HFFc6 (cell line): ENCODE results near the gene FBXO10. TPM values are rescaled to one million over a fixed set of nuclear protein-coding genes. Genes with fewer than 3 reads are reported as not detected.

Experiments used
- DNase-seq: peaks from one replicate; pipeline ENCODE4 v3.0.0-alpha.2; 2018
- H3K27ac Mint-ChIP-seq: 2 replicates; pipeline ENCODE4 v1.8.0; 2020; ENCODE audit warnings: mild to moderate bottlenecking, mixed read lengths
- H3K27me3 Mint-ChIP-seq: 2 replicates; pipeline ENCODE4 v1.8.0; 2021; ENCODE audit warnings: mild to moderate bottlenecking, moderate library complexity, mixed read lengths; ENCODE audit not compliant: insufficient read depth
- H3K36me3 Mint-ChIP-seq: 2 replicates; pipeline ENCODE4 v1.8.0; 2021; ENCODE audit warnings: low read depth, mixed read lengths
- H3K4me1 Mint-ChIP-seq: 2 replicates; pipeline ENCODE4 v1.8.0; 2020; ENCODE audit warnings: low read depth, mixed read lengths
- H3K4me3 Mint-ChIP-seq: 2 replicates; pipeline ENCODE4 v1.8.0; 2020; ENCODE audit warnings: mild to moderate bottlenecking, moderate library complexity, mixed read lengths
- H3K9me3 Mint-ChIP-seq: 2 replicates; pipeline ENCODE4 v1.8.0; 2020; ENCODE audit warnings: mild to moderate bottlenecking, mixed read lengths
- CTCF ChIP-seq: fragments of 200-600 bp; sonication (generic); IDR thresholded peaks from 2 replicates; pipeline ENCODE4 v1.5.0; 2021; ENCODE audit warnings: antibody characterized with exemption, mild to moderate bottlenecking
- total RNA-seq, 6 experiments: library from RNA; stranded (reverse); fragmentation: NEBNext Ultra II Directional; extraction: Animal tissue kit (Norgen Biotek cat#: 25700); gene quantifications; 2 replicates in 1 of 6; 3 replicates in 5 of 6; pipeline ENCODE4 v1.2.3, GENCODE V29; 2021

The FBXO10 gene
- total RNA-seq, 6 experiments from 2014 or later: 6.0 to 8.9 (median 7.0) TPM

GRCh38 chr9:37559125-37559524 lies 17.1 kb downstream of the FBXO10 start:
- TF ChIP-seq CTCF: no peak
- H3K4me3 Mint-ChIP-seq: no peak overlapping the region
- no peak for DNase-seq
- H3K27ac Mint-ChIP-seq: no peak overlapping the region
- peaks cover 19% of the 10 kb centered on the region for H3K4me1 Mint-ChIP-seq
- peaks cover 8% of the 10 kb centered on the region; the same call in 1 of the 2 replicates for H3K36me3 Mint-ChIP-seq
- no peaks in the 10 kb centered on the region for H3K27me3 Mint-ChIP-seq
- no peaks in the 10 kb centered on the region for H3K9me3 Mint-ChIP-seq

- peak; percentile 28 for DNase-seq
- H3K36me3 Mint-ChIP-seq: no peaks in the 10 kb centered on the region
- TF ChIP-seq CTCF: no peak
- no peaks in the 10 kb centered on the region for H3K9me3 Mint-ChIP-seq
- no peaks in the 10 kb centered on the region for H3K27me3 Mint-ChIP-seq
- H3K27ac Mint-ChIP-seq: peak overlapping the region; percentile 54; the same call in 1 of the 2 replicates
- H3K4me3 Mint-ChIP-seq: no peak overlapping the region
- H3K4me1 Mint-ChIP-seq: peaks cover 19% of the 10 kb centered on the region
Observed at GRCh38 chr9:37555786-37556185, 20.4 kb downstream of the FBXO10 start.

- Mint-ChIP-seq H3K4me1 (peaks cover 28% of the 10 kb centered on the region), H3K4me3 (no peak overlapping the region), H3K36me3 (no peaks in the 10 kb centered on the region), H3K9me3 (no peaks in the 10 kb centered on the region), H3K27ac (no peak overlapping the region), H3K27me3 (no peaks in the 10 kb centered on the region)
- DNase-seq: no peak
- no peak for TF ChIP-seq CTCF
Observed at GRCh38 chr9:37554318-37554717, 21.9 kb downstream of the FBXO10 start.

GRCh38 chr9:37551888-37552287 lies 24.3 kb downstream of the FBXO10 start:
- no peak for TF ChIP-seq CTCF
- DNase-seq: no peak

GRCh38 chr9:37551468-37551867 lies 24.7 kb downstream of the FBXO10 start:
- Mint-ChIP-seq H3K36me3 (no peaks in the 10 kb centered on the region), H3K9me3 (no peaks in the 10 kb centered on the region), H3K27ac (no peak overlapping the region), H3K27me3 (no peaks in the 10 kb centered on the region), H3K4me1 (peaks cover 28% of the 10 kb centered on the region), H3K4me3 (no peak overlapping the region)
- TF ChIP-seq CTCF: no peak
- DNase-seq: no peak

More at GRCh38 chr9:37551888-37552287, 24.3 kb downstream of the FBXO10 start:
- Mint-ChIP-seq H3K27me3 (no peaks in the 10 kb centered on the region), H3K4me3 (no peak overlapping the region), H3K36me3 (no peaks in the 10 kb centered on the region), H3K9me3 (no peaks in the 10 kb centered on the region), H3K27ac (no peak overlapping the region), H3K4me1 (peaks cover 28% of the 10 kb centered on the region)

- no peaks in the 10 kb centered on the region for H3K9me3 Mint-ChIP-seq
- no peak overlapping the region for H3K4me3 Mint-ChIP-seq
Observed at GRCh38 chr9:37550781-37551180, 25.4 kb downstream of the FBXO10 start.

More at GRCh38 chr9:37550781-37551180, 25.4 kb downstream of the FBXO10 start:
- Mint-ChIP-seq H3K4me1 (peaks cover 23% of the 10 kb centered on the region), H3K27ac (0 out of 2 replicates have a peak overlapping the region, but pooled peaks have one; percentile 4), H3K27me3 (no peaks in the 10 kb centered on the region), H3K36me3 (no peaks in the 10 kb centered on the region)
- DNase-seq: peak; percentile 52
- no peak for TF ChIP-seq CTCF
